ENCODE data around the gene DENND2A.
"Not testable (repeated sequence)": the region's sequence is repeated elsewhere in the genome, so short reads cannot be mapped to it uniquely, and the experiment has no call there.

The DENND2A gene

GRCh38 chr7:140640727-140641523 lies at the start of gene DENND2A:
TSS of gene DENND2A (minus strand) at chr7:140640813. CDS start at chr7:140602397, 38,416 bp downstream.
- DNase-seq (ENCODE audit: low read depth in 1 of 2, low spot score in 1 of 2), result no peak

GRCh38 chr7:140689199-140690152 lies 48.9 kb upstream of the DENND2A start:
- no peak for DNase-seq (ENCODE audit: low read depth in 1 of 2, low spot score in 1 of 2)

- no peak for DNase-seq (ENCODE audit: low read depth in 1 of 2, low spot score in 1 of 2)
Observed at GRCh38 chr7:140688341-140688740, 47.7 kb upstream of the DENND2A start.

- DNase-seq (ENCODE audit: low read depth in 1 of 2, low spot score in 1 of 2), result no peak
Observed at GRCh38 chr7:140686921-140687320, 46.3 kb upstream of the DENND2A start.

- no peak for DNase-seq (ENCODE audit: low read depth in 1 of 2, low spot score in 1 of 2)
Observed at GRCh38 chr7:140685407-140686087, 44.9 kb upstream of the DENND2A start.

- DNase-seq (ENCODE audit: low read depth in 1 of 2, low spot score in 1 of 2), result no peak
Observed at GRCh38 chr7:140684066-140684950, 43.7 kb upstream of the DENND2A start.

GRCh38 chr7:140683657-140684056 lies 43.0 kb upstream of the DENND2A start:
- no peak for DNase-seq (ENCODE audit: low read depth in 1 of 2, low spot score in 1 of 2)

GRCh38 chr7:140681766-140682165 lies 41.2 kb upstream of the DENND2A start:
- no peak for DNase-seq (ENCODE audit: low read depth in 1 of 2, low spot score in 1 of 2)

- no peak for DNase-seq (ENCODE audit: low read depth in 1 of 2, low spot score in 1 of 2)
Observed at GRCh38 chr7:140680886-140681285, 40.3 kb upstream of the DENND2A start.

GRCh38 chr7:140679186-140679585 lies 38.6 kb upstream of the DENND2A start:
- DNase-seq (ENCODE audit: low read depth in 1 of 2, low spot score in 1 of 2), result no peak

- no peak for DNase-seq (ENCODE audit: low read depth in 1 of 2, low spot score in 1 of 2)
Observed at GRCh38 chr7:140678816-140679130, 38.2 kb upstream of the DENND2A start.

- DNase-seq (ENCODE audit: low read depth in 1 of 2, low spot score in 1 of 2), result no peak
Observed at GRCh38 chr7:140678081-140678815, 37.6 kb upstream of the DENND2A start.

GRCh38 chr7:140677496-140677895 lies 36.9 kb upstream of the DENND2A start:
- no peak for DNase-seq (ENCODE audit: low read depth in 1 of 2, low spot score in 1 of 2)

GRCh38 chr7:140676956-140677355 lies 36.3 kb upstream of the DENND2A start:
- not testable (repeated sequence) for DNase-seq (ENCODE audit: low read depth in 1 of 2, low spot score in 1 of 2)

GRCh38 chr7:140676306-140676705 lies 35.7 kb upstream of the DENND2A start:
- DNase-seq (ENCODE audit: low read depth in 1 of 2, low spot score in 1 of 2), result no peak

- DNase-seq (ENCODE audit: low read depth in 1 of 2, low spot score in 1 of 2), result no peak
Observed at GRCh38 chr7:140675726-140676125, 35.1 kb upstream of the DENND2A start.

GRCh38 chr7:140674899-140675701 lies 34.5 kb upstream of the DENND2A start:
- DNase-seq (ENCODE audit: low read depth in 1 of 2, low spot score in 1 of 2), result no peak

GRCh38 chr7:140674356-140674800 lies 33.8 kb upstream of the DENND2A start:
- no peak for DNase-seq (ENCODE audit: low read depth in 1 of 2, low spot score in 1 of 2)

GRCh38 chr7:140673774-140674155 lies 33.2 kb upstream of the DENND2A start:
- DNase-seq (ENCODE audit: low read depth in 1 of 2, low spot score in 1 of 2), result no peak
